GM18517 (cell line): ENCODE results near the gene CCDC57.
"Not testable (repeated sequence)": the region's sequence is repeated elsewhere in the genome, so short reads cannot be mapped to it uniquely, and the experiment has no call there.

ENCODE experiments used
- ATAC-seq: cut with Tn5 transposase; IDR thresholded peaks from one replicate; pipeline ENCODE4 v1.9.1; 2021; ENCODE audit warnings: mild to moderate bottlenecking, moderate library complexity; ENCODE audit not compliant: unreplicated experiment

Gene CCDC57

GRCh38 chr17:82226146-82226808 lies 13.6 kb upstream of the CCDC57 start:
- no peak for ATAC-seq

GRCh38 chr17:82225368-82226029 lies 12.9 kb upstream of the CCDC57 start:
- ATAC-seq: no peak

- ATAC-seq: no peak
Observed at GRCh38 chr17:82224666-82225065, 12.0 kb upstream of the CCDC57 start.

- no peak for ATAC-seq
Observed at GRCh38 chr17:82223517-82223916, 10.9 kb upstream of the CCDC57 start.

GRCh38 chr17:82222816-82223215 lies 10.2 kb upstream of the CCDC57 start:
- ATAC-seq: no peak

GRCh38 chr17:82221341-82221902 lies 8.8 kb upstream of the CCDC57 start:
- ATAC-seq: no peak

- no peak for ATAC-seq
Observed at GRCh38 chr17:82219753-82220709, 7.4 kb upstream of the CCDC57 start.

GRCh38 chr17:82219083-82219482 lies 6.4 kb upstream of the CCDC57 start:
- ATAC-seq: no peak

GRCh38 chr17:82218349-82219075 lies 5.9 kb upstream of the CCDC57 start:
- ATAC-seq: no peak

GRCh38 chr17:82217530-82218204 lies 5.0 kb upstream of the CCDC57 start:
- no peak for ATAC-seq

GRCh38 chr17:82217120-82217529 lies 4.5 kb upstream of the CCDC57 start:
- no peak for ATAC-seq

- no peak for ATAC-seq
Observed at GRCh38 chr17:82216301-82217119, 3.9 kb upstream of the CCDC57 start.

GRCh38 chr17:82215972-82216300 lies 3.3 kb upstream of the CCDC57 start:
- ATAC-seq: no peak

GRCh38 chr17:82215095-82215971 lies 2.7 kb upstream of the CCDC57 start:
- ATAC-seq: no peak

GRCh38 chr17:82214012-82214628 lies 1.5 kb upstream of the CCDC57 start:
- no peak for ATAC-seq

- ATAC-seq: no peak
Observed at GRCh38 chr17:82213251-82214011, 789 bp upstream of the CCDC57 start.

GRCh38 chr17:82210655-82211054 lies 2.0 kb downstream of the CCDC57 start:
- not testable (repeated sequence) for ATAC-seq
